Esophagus squamous epithelium (tissue), 5 donors: ENCODE measurements around the gene UBE2I. TPM values are rescaled to one million over a fixed set of nuclear protein-coding genes. Genes with fewer than 3 reads are reported as not detected.

Experiments
- DNase-seq: peaks from one replicate; lab custom pipeline; 2025; lab: John Stamatoyannopoulos, UW
- H3K27ac ChIP-seq, 4 donors: fragments of 200-600 bp; sonication (generic); one replicate each; pipeline ENCODE4 v1.5.1; 2016 to 2019; ENCODE audit warnings: mild to moderate bottlenecking in 1 of 4
- H3K27me3 ChIP-seq, 4 donors: fragments of 200-600 bp; sonication (generic); 1 replicate in 3 of 4; 2 replicates in 1 of 4; pipeline versions ENCODE4 v1.5.1 to v1.6.0; 2017 to 2021; ENCODE audit warnings: antibody characterized with exemption in 1 of 4
- H3K36me3 ChIP-seq, 3 donors: fragments of 200-600 bp; sonication (generic); one replicate each; pipeline ENCODE4 v1.5.1; 2016 to 2019
- H3K4me1 ChIP-seq, 3 donors: fragments of 200-600 bp; sonication (generic); one replicate each; pipeline ENCODE4 v1.5.1; 2017 to 2019
- H3K4me3 ChIP-seq, 4 donors: fragments of 200-600 bp; sonication (generic); 1 replicate in 3 of 4; 2 replicates in 1 of 4; pipeline ENCODE4 v1.5.1; 2016 to 2019; ENCODE audit warnings: mild to moderate bottlenecking in 2 of 4, moderate library complexity in 1 of 4
- H3K9me3 ChIP-seq, 3 donors: fragments of 200-600 bp; sonication (generic); one replicate each; pipeline ENCODE4 v1.5.1; 2016 to 2019
- POLR2A ChIP-seq, 4 donors: fragments of 450-650 bp; IDR thresholded peaks; one replicate each; pipeline ENCODE4 v1.6.1; 2017; ENCODE audit warnings: antibody characterized with exemption in 4 of 4, mild to moderate bottlenecking in 4 of 4, moderate library complexity in 3 of 4
- WGBS, 2 donors: methylation state at CpG; one replicate each; pipeline ENCODE4 v1.1.5; 2018; 5-methylcytosine and 5-hydroxymethylcytosine counted together
- intact Hi-C: fragments of 100-400 bp; cut with DNase I; formaldehyde crosslinking; loops from one replicate; pipeline ENCODE4 v1.15.0; 2022
- total RNA-seq, 4 donors: library from RNA; depleted of rRNA; stranded (reverse); fragments of >200 nt; gene quantifications; one replicate each; pipeline ENCODE4 v1.1.0, GENCODE V29; 2016
- TF ChIP-seq, protein P1 (sequence below), 6 experiments: fragments of 450-650 bp in 4 of 6; fragments of 200-600 bp in 2 of 6; sonication (generic) in 2 of 6; IDR thresholded peaks; one replicate each; pipeline ENCODE4 v1.5.1; 2016 to 2019; ENCODE audit warnings: antibody characterized with exemption in 6 of 6, mild to moderate bottlenecking in 4 of 6, moderate library complexity in 4 of 6
- donor health status: DM: yes; HTN: yes; CAD: no.

Gene UBE2I
- 10 to 100 TPM; 31.8 to 88.1 (median 76.3) TPM for total RNA-seq

DNA sequence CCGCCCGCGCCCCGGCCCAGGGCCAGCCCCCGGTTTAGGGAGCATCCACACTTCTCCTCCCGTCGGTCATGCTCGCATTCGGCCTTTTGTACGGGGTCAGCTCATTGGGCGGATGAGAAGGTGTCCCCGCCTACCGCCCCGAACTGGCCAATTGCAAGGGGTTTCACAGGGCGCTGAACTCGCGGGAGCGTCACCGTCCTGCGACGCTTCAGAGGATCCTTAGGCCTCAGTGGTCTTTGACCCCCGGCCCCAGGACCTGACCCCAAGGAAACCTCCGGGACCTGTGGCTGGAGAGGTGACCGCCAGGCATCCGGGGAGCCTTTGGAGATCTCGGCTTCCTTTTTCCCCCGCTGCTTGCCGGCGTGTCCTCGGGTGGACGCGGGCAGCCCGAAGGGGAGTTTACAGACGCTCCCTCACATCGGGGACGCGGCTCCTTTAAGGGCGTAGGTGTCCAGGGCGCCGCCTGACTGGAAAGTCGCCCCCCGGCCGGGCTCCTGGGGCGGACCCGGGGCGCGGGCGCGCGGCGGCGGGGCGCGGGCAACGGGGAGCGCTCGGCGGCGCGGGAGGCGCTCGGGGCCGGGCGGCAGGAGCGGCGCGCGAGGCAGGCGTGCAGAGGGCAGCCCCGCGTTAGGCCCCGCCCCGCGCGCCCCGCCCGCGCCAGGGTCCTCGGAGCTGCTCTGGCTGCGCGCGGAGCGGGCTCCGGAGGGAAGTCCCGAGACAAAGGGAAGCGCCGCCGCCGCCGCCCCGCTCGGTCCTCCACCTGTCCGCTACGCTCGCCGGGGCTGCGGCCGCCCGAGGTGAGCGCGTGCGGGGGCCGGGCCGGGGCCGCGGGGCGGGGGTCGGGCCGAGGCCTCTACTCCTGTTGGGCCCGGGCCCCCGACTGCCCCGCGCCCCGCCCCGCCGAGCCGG, at the start of gene UBE2I:
TSS of gene UBE2I (plus strand) at position 660 of the 909 bp plus-strand sequence. CDS start 4,395 bp downstream, outside the sequence.
- Histone ChIP-seq H3K27me3 (no peaks in the 10 kb centered on the region), H3K9me3 (no peaks in the 10 kb centered on the region), H3K36me3 (peaks cover 7 to 20% (median 9%) of the 10 kb centered on the region in 3 donors), H3K4me3 (peak within 1 kb of the TSS; percentile 68 to 93 (median 82)), H3K27ac (peak within 1 kb of the TSS; percentile 99), H3K4me1 (peaks cover 24 to 52% (median 36%) of the 10 kb centered on the region in 3 donors)
- intact Hi-C loops, result no loop called here
- peak; percentile 82 for DNase-seq
- 0% methylated on average over 3 of the region's 117 CpGs; no CpG with 5 or more reads in 1 of the 2 donors for WGBS, 2 donors
- peak in 2 of 4 donors; percentile 48 to 81 for TF ChIP-seq POLR2A (IDR thresholded peaks at IDR 0.05)
- TF ChIP-seq, protein P1, sequence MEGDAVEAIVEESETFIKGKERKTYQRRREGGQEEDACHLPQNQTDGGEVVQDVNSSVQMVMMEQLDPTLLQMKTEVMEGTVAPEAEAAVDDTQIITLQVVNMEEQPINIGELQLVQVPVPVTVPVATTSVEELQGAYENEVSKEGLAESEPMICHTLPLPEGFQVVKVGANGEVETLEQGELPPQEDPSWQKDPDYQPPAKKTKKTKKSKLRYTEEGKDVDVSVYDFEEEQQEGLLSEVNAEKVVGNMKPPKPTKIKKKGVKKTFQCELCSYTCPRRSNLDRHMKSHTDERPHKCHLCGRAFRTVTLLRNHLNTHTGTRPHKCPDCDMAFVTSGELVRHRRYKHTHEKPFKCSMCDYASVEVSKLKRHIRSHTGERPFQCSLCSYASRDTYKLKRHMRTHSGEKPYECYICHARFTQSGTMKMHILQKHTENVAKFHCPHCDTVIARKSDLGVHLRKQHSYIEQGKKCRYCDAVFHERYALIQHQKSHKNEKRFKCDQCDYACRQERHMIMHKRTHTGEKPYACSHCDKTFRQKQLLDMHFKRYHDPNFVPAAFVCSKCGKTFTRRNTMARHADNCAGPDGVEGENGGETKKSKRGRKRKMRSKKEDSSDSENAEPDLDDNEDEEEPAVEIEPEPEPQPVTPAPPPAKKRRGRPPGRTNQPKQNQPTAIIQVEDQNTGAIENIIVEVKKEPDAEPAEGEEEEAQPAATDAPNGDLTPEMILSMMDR (IDR thresholded peaks at IDR 0.05), result no peak

- Histone ChIP-seq H3K4me1 (peaks cover 5 to 18% (median 9%) of the 10 kb centered on the region in 3 donors), H3K27me3 (peaks cover 0 to 87% (median 21%) of the 10 kb centered on the region in 4 donors), H3K4me3 (no peak overlapping the region), H3K9me3 (no peaks in the 10 kb centered on the region), H3K27ac (no peak overlapping the region), H3K36me3 (no peaks in the 10 kb centered on the region)
- no peak for DNase-seq
- WGBS, 2 donors, result no CpG with 5 or more reads among the region's 11 CpGs
- intact Hi-C loops, result loop anchor here (10.0 kb wide), 1 partner anchor 785 kb away; no protein-coding TSS in a partner anchor
- TF ChIP-seq, protein P1 (IDR thresholded peaks at IDR 0.05), result no peak
- no peak for TF ChIP-seq POLR2A (IDR thresholded peaks at IDR 0.05)
Measured at GRCh38 chr16:1259760-1260068, 49.7 kb upstream of the UBE2I start.

GRCh38 chr16:1260101-1260680, 49.2 kb upstream of the UBE2I start:
- no peak for DNase-seq
- H3K27me3 ChIP-seq, result peaks cover 0 to 85% (median 21%) of the 10 kb centered on the region in 4 donors

DNA sequence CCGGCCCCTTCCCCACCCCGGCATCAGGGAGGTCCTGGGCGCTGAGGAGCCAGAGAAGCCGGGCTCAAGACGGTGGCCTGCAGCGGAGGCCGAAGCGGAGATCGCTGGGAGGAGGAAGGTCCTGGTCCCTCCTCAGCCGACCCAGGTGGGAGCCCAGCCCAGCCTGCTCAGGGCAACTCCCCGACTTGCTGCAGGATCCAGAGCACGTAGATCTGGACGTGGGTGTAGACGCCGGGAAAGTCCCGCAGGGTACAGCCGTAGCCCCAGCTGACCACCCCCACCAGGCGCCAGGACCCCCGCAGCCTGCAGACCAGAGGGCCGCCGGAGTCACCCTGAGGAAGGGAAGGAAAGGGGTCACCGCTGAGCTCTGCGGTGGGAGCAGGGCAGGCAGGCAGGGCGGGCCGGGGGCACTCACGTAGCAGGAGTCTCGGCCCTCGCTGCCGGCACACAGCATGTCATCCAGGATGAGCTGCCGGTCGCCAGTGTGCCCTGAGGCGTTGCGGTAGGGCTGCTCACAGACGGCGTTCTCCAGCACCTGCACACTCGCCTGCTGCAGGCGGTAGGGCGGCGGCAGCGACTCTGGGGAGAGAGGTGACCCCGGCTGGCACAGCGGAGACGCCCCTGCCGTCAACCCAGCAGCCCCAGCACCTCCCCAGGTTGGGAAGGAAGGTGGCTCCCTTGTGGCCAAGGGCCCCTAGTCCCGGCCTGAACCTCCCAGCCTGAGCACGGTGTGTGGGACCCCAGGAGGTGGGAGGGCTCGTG, 48.1 kb upstream of the UBE2I start:
- Histone ChIP-seq H3K9me3 (no peaks in the 10 kb centered on the region), H3K27me3 (peaks cover 0 to 84% (median 21%) of the 10 kb centered on the region in 4 donors), H3K4me3 (no peak overlapping the region), H3K27ac (no peak overlapping the region), H3K4me1 (peaks cover 5 to 18% (median 9%) of the 10 kb centered on the region in 3 donors), H3K36me3 (no peaks in the 10 kb centered on the region)
- no peak for DNase-seq
- WGBS, 2 donors, result 24 to 42% methylated on average over 3 to 4 of the region's 47 CpGs
- no peak for TF ChIP-seq POLR2A (IDR thresholded peaks at IDR 0.05)
- TF ChIP-seq, protein P1 (IDR thresholded peaks at IDR 0.05), result no peak
- intact Hi-C loops, result loop anchor here (10.0 kb wide), 1 partner anchor 787 kb away; no protein-coding TSS in a partner anchor

More at GRCh38 chr16:1260101-1260680, 49.2 kb upstream of the UBE2I start:
- H3K4me3 ChIP-seq, result no peak overlapping the region
- H3K4me1 ChIP-seq, result peaks cover 5 to 18% (median 9%) of the 10 kb centered on the region in 3 donors
- no peak for TF ChIP-seq POLR2A (IDR thresholded peaks at IDR 0.05)
- TF ChIP-seq, protein P1 (IDR thresholded peaks at IDR 0.05), result no peak
- H3K36me3 ChIP-seq, result no peaks in the 10 kb centered on the region
- WGBS, 2 donors, result 35% methylated on average over 4 of the region's 36 CpGs; no CpG with 5 or more reads in 1 of the 2 donors
- intact Hi-C loops, result loop anchor here (10.0 kb wide), 1 partner anchor 785 kb away; no protein-coding TSS in a partner anchor
- no peak overlapping the region for H3K27ac ChIP-seq
- no peaks in the 10 kb centered on the region for H3K9me3 ChIP-seq
